ENCODE results near the gene NPAS1. TPM values are rescaled to one million over a fixed set of nuclear protein-coding genes. Genes with fewer than 3 reads are reported as not detected.

NPAS1 gene
- total and polyA plus RNA-seq, 2 experiments from 2014 or later: 0.23 to 4.5 TPM

- TF ChIP-seq EZH2 (IDR thresholded peaks at IDR 0.05; ENCODE audit: borderline replicate concordance) (no peak), EZH2phosphoT487 (IDR thresholded peaks at IDR 0.05; ENCODE audit: low read depth, severe bottlenecking, unreplicated experiment) (no peak), CTCF (IDR thresholded peaks at IDR 0.05; ENCODE audit: poor library complexity) (no peak)
- Histone ChIP-seq H3K79me2 (no peaks in the 10 kb centered on the region), H3K4me3 (no peak overlapping the region), H3K27me3 (no peaks in the 10 kb centered on the region), H2AFZ (no peak overlapping the region), H4K20me1 (ENCODE audit: insufficient read depth, poor library complexity, severe bottlenecking) (no peaks in the 10 kb centered on the region), H3K9me3 (ENCODE audit: low read depth) (no peaks in the 10 kb centered on the region), H3K9me2 (replicated peaks; ENCODE audit: insufficient read depth) (no peaks in the 10 kb centered on the region), H3K4me1 (ENCODE audit: insufficient read depth) (no peaks in the 10 kb centered on the region), H3K4me2 (no peak overlapping the region), H3K27ac (no peak overlapping the region), H3K36me3 (replicated peaks; ENCODE audit: insufficient read depth, low read depth) (no peaks in the 10 kb centered on the region)
- WGBS (ENCODE audit: low lambda C conversion rate, missing lambda C conversion rate): 87% methylated on average over 23 of the region's 23 CpGs
- DNase-seq (ENCODE audit: low spot score): no peak
These were observed 17.4 kb upstream of the NPAS1 start for GRCh38 chr19:47002106-47002766.

- H3K4me3 ChIP-seq: no peak overlapping the region
- no peaks in the 10 kb centered on the region for H3K9me2 ChIP-seq (replicated peaks; ENCODE audit: insufficient read depth)
- H3K4me1 ChIP-seq (ENCODE audit: insufficient read depth): no peaks in the 10 kb centered on the region
- no peaks in the 10 kb centered on the region for H3K27me3 ChIP-seq
- H2AFZ ChIP-seq: no peak overlapping the region
- H3K27ac ChIP-seq: no peak overlapping the region
- no peak for TF ChIP-seq EZH2 (IDR thresholded peaks at IDR 0.05; ENCODE audit: borderline replicate concordance)
- no peak for TF ChIP-seq EZH2phosphoT487 (IDR thresholded peaks at IDR 0.05; ENCODE audit: low read depth, severe bottlenecking, unreplicated experiment)
- no peak for TF ChIP-seq CTCF (IDR thresholded peaks at IDR 0.05; ENCODE audit: poor library complexity)
- no peaks in the 10 kb centered on the region for H4K20me1 ChIP-seq (ENCODE audit: insufficient read depth, poor library complexity, severe bottlenecking)
- H3K79me2 ChIP-seq: no peaks in the 10 kb centered on the region
- 94% methylated on average over 26 of the region's 26 CpGs for WGBS (ENCODE audit: low lambda C conversion rate, missing lambda C conversion rate)
- H3K36me3 ChIP-seq (replicated peaks; ENCODE audit: insufficient read depth, low read depth): no peaks in the 10 kb centered on the region
- DNase-seq (ENCODE audit: low spot score): no peak
- no peak overlapping the region for H3K4me2 ChIP-seq
- H3K9me3 ChIP-seq (ENCODE audit: low read depth): no peaks in the 10 kb centered on the region
These were observed 16.6 kb upstream of the NPAS1 start for GRCh38 chr19:47002853-47003610.

GRCh38 chr19:47003611-47004465, 15.8 kb upstream of the NPAS1 start:
- TF ChIP-seq EZH2phosphoT487 (IDR thresholded peaks at IDR 0.05; ENCODE audit: low read depth, severe bottlenecking, unreplicated experiment) (no peak), EZH2 (IDR thresholded peaks at IDR 0.05; ENCODE audit: borderline replicate concordance) (no peak), CTCF (IDR thresholded peaks at IDR 0.05; ENCODE audit: poor library complexity) (no peak)
- H3K4me2 ChIP-seq: no peak overlapping the region
- H2AFZ ChIP-seq: no peak overlapping the region

More at GRCh38 chr19:47003611-47004465, 15.8 kb upstream of the NPAS1 start:
- no peak overlapping the region for H3K4me3 ChIP-seq
- H3K27ac ChIP-seq: no peak overlapping the region
- no peaks in the 10 kb centered on the region for H3K9me2 ChIP-seq (replicated peaks; ENCODE audit: insufficient read depth)
- no peak for DNase-seq (ENCODE audit: low spot score)
- no peaks in the 10 kb centered on the region for H4K20me1 ChIP-seq (ENCODE audit: insufficient read depth, poor library complexity, severe bottlenecking)
- H3K27me3 ChIP-seq: no peaks in the 10 kb centered on the region
- no peaks in the 10 kb centered on the region for H3K9me3 ChIP-seq (ENCODE audit: low read depth)
- 91% methylated on average over 41 of the region's 51 CpGs for WGBS (ENCODE audit: low lambda C conversion rate, missing lambda C conversion rate)
- no peaks in the 10 kb centered on the region for H3K36me3 ChIP-seq (replicated peaks; ENCODE audit: insufficient read depth, low read depth)
- no peaks in the 10 kb centered on the region for H3K79me2 ChIP-seq
- no peaks in the 10 kb centered on the region for H3K4me1 ChIP-seq (ENCODE audit: insufficient read depth)
